ENCODE results near the gene CTDSP2. TPM values are rescaled to one million over a fixed set of nuclear protein-coding genes. Genes with fewer than 3 reads are reported as not detected.

The CTDSP2 gene
- total RNA-seq, 2 donors from 2014 or later: 170 to 222 TPM

DNA sequence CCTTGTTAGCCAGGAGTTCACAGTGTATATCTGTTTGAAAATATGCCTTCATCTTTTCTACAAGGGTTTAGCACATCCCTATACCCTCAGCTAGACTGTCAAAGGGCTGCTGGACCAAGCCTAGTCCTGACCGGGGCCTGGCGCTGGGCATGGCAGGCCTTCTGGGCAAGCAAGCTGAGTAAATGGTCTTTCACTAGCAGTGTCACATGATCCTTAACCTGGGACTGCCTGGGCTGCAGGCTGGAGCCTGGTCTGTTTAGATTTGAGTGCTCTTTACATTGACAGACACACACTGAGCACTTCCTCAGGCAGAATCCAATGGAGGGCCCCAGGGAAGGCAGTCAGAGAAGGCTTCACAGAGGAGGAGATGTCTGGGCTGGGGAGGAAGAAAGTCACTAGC is 21.1 kb downstream of the CTDSP2 start:
- TF ChIP-seq, protein P1, sequence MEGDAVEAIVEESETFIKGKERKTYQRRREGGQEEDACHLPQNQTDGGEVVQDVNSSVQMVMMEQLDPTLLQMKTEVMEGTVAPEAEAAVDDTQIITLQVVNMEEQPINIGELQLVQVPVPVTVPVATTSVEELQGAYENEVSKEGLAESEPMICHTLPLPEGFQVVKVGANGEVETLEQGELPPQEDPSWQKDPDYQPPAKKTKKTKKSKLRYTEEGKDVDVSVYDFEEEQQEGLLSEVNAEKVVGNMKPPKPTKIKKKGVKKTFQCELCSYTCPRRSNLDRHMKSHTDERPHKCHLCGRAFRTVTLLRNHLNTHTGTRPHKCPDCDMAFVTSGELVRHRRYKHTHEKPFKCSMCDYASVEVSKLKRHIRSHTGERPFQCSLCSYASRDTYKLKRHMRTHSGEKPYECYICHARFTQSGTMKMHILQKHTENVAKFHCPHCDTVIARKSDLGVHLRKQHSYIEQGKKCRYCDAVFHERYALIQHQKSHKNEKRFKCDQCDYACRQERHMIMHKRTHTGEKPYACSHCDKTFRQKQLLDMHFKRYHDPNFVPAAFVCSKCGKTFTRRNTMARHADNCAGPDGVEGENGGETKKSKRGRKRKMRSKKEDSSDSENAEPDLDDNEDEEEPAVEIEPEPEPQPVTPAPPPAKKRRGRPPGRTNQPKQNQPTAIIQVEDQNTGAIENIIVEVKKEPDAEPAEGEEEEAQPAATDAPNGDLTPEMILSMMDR (IDR thresholded peaks at IDR 0.05): no peak
- no peak for DNase-seq (ENCODE audit: low spot score)
- Histone ChIP-seq H3K27ac (peak overlapping the region in 1 of 2 donors; percentile 24), H3K9me3 (no peaks in the 10 kb centered on the region), H3K4me3 (no peak overlapping the region), H3K36me3 (peaks cover 86% of the 10 kb centered on the region), H3K4me1 (ENCODE audit: control insufficient read depth in 1 of 2, low read depth in 2 of 2) (peaks cover 19 to 45% of the 10 kb centered on the region in 2 donors), H3K27me3 (replicated peaks; ENCODE audit: insufficient read depth) (no peaks in the 10 kb centered on the region)
- no peak for ATAC-seq (ENCODE audit: insufficient number of reproducible peaks, low FRiP score, low read depth)

DNA sequence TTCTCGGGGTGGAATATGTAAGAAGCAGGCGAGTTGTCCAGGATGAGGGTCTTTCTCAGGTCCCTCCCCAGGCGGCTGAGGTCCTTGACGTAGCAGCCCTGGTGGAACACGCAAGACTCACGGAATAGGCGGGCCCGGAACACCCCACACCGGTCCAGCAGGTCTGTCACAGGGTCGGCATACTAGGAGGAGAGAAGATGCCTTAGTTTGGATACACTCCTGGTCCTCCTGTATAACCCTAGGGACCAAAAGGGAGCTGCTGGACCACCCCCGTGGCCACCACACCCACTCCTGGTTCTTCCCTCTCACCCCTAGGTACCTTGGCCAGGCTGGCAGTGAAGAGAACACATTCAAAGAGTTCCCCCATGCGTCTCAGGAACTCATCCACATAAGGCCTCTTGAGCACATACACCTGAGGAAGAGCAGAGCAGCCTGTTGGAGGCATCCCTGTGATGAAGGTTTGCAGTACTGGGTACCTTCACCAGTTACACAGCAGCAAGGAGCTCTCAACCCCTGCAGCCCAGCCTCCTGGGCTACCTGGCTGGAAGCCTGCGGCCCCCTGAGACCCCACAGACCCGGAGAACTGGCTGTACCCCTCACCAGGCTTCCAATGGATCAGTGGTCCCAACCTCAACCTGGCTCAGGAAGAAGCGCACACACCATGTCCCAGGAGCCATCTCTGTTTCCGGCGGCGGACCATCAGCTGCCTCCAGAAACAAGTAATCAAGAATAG is 22.5 kb downstream of the CTDSP2 start:
- no peaks in the 10 kb centered on the region for H3K27me3 ChIP-seq (replicated peaks; ENCODE audit: insufficient read depth)
- no peak for ATAC-seq (ENCODE audit: insufficient number of reproducible peaks, low FRiP score, low read depth)
- TF ChIP-seq, protein P1 (IDR thresholded peaks at IDR 0.05): no peak
- H3K4me1 ChIP-seq (ENCODE audit: control insufficient read depth in 1 of 2, low read depth in 2 of 2): peaks cover 7 to 32% of the 10 kb centered on the region in 2 donors
- no peak overlapping the region for H3K4me3 ChIP-seq
- peak overlapping the region in 1 of 2 donors; percentile 14 for H3K27ac ChIP-seq
- DNase-seq (ENCODE audit: low spot score): no peak
- no peaks in the 10 kb centered on the region for H3K9me3 ChIP-seq
- H3K36me3 ChIP-seq: peaks cover 86% of the 10 kb centered on the region

DNA sequence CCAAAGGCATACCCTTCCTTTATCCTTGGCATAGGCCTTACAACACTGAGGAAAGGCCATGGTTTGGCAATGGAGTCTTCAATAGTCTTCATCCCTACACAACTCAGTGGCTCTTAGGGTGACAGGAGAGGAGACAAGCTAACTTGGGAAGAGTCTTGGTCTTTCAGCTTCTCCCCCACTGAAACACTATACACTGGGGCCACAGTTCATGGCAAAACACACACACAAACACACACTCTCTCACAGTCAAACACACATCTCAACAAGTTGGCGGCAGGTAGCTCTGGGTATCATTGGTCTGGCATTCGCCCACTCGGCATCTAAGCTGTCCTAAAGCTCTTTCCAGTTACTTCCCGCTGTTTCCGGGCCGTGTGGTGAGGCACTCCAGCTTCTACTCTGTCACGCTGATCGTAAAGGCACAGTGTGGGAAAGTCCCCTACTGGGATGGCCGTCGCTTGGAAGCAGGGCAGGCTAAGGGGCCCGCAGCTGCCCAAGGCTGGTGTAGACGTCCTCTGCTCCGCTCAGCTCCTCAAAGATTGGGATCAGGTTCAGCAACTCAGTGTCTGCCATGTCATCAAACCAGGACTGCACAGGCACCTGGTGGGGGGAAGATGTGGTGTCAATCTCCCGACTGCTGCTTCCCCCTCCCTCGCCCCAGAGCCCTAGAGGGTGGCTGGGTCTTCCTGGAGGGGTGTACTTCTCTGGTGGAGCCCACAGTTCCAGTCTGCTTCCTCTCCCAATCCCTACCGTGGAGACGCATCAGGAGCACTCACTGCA is 23.2 kb downstream of the CTDSP2 start:
- peaks cover 86% of the 10 kb centered on the region for H3K36me3 ChIP-seq
- H3K4me3 ChIP-seq: no peak overlapping the region
- H3K9me3 ChIP-seq: no peaks in the 10 kb centered on the region
- DNase-seq (ENCODE audit: low spot score): no peak
- ATAC-seq (ENCODE audit: insufficient number of reproducible peaks, low FRiP score, low read depth): no peak
- no peaks in the 10 kb centered on the region for H3K27me3 ChIP-seq (replicated peaks; ENCODE audit: insufficient read depth)
- peak overlapping the region in 1 of 2 donors; percentile 14 for H3K27ac ChIP-seq
- TF ChIP-seq, protein P1 (IDR thresholded peaks at IDR 0.05): no peak
- peaks cover 0 to 24% of the 10 kb centered on the region in 2 donors for H3K4me1 ChIP-seq (ENCODE audit: control insufficient read depth in 1 of 2, low read depth in 2 of 2)

GRCh38 chr12:57822392-57823130 is 24.0 kb downstream of the CTDSP2 start:
- no peak for ATAC-seq (ENCODE audit: insufficient number of reproducible peaks, low FRiP score, low read depth)
- TF ChIP-seq, protein P1 (IDR thresholded peaks at IDR 0.05): no peak
- H3K4me1 ChIP-seq (ENCODE audit: control insufficient read depth in 1 of 2, low read depth in 2 of 2): peaks cover 0 to 27% of the 10 kb centered on the region in 2 donors
- H3K27me3 ChIP-seq (replicated peaks; ENCODE audit: insufficient read depth): no peaks in the 10 kb centered on the region
- peaks cover 79% of the 10 kb centered on the region for H3K36me3 ChIP-seq
- H3K9me3 ChIP-seq: no peaks in the 10 kb centered on the region
- H3K27ac ChIP-seq: peak overlapping the region in 1 of 2 donors; percentile 14
- DNase-seq (ENCODE audit: low spot score): no peak
- no peak overlapping the region for H3K4me3 ChIP-seq
